ENCODE data around the gene DLG2.

DNA sequence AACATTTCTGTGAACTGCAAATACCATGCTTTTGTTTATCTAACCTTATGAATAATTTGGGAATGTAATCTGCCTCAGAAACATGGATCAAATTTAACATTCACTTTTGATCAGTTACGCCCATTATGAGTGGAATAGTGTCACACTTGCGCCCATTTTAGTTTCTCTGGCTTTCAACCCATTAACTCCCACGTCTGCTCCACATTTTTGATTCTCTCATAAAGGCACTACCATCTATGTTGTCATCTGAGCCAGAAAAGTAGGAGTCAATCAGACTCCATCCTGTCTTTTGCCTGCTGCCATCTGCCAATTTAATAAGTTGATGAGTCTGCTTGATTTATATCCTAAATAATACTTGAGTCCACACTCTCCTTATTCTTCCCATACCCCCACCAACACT is 1090.7 kb downstream of the DLG2 start:
- TF ChIP-seq, protein P1, sequence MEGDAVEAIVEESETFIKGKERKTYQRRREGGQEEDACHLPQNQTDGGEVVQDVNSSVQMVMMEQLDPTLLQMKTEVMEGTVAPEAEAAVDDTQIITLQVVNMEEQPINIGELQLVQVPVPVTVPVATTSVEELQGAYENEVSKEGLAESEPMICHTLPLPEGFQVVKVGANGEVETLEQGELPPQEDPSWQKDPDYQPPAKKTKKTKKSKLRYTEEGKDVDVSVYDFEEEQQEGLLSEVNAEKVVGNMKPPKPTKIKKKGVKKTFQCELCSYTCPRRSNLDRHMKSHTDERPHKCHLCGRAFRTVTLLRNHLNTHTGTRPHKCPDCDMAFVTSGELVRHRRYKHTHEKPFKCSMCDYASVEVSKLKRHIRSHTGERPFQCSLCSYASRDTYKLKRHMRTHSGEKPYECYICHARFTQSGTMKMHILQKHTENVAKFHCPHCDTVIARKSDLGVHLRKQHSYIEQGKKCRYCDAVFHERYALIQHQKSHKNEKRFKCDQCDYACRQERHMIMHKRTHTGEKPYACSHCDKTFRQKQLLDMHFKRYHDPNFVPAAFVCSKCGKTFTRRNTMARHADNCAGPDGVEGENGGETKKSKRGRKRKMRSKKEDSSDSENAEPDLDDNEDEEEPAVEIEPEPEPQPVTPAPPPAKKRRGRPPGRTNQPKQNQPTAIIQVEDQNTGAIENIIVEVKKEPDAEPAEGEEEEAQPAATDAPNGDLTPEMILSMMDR (IDR thresholded peaks at IDR 0.05), result no peak
- TF ChIP-seq POLR2A (IDR thresholded peaks at IDR 0.05), result no peak

All from sigmoid colon (tissue), 3 donors.